NOMO-1 treated with dmso at 0.1 percent for 144 hours (cell line): ENCODE results near the gene BAZ2B.
"Not testable (repeated sequence)": the region's sequence is repeated elsewhere in the genome, so short reads cannot be mapped to it uniquely, and the experiment has no call there.

Source experiments
- DNase-seq: peaks from one replicate; lab custom pipeline; 2025; ENCODE audit not compliant: unreplicated experiment; lab: John Stamatoyannopoulos, UW

Gene BAZ2B

GRCh38 chr2:159538801-159539200 is 77.5 kb downstream of the BAZ2B start:
- no peak for DNase-seq

DNA sequence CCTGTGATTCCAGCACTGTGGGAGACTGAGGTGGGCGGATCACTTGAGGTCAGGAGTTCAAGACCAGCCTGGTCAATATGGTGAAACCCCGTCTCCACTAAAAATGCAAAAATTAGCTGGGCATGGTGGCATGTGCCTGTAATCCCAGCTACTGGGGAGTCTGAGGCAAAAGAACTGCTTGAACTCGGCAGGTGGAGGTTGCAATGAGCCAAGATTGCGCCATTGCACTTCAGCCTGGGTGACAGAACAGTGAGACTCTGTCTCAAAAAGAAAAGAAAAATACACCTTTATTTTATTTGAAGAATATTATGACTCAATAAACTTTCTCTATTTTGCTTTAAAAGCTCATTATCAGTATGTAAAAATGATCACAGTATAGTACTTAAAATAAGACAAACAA is 81.1 kb downstream of the BAZ2B start:
- not testable (repeated sequence) for DNase-seq

- no peak for DNase-seq
Observed at GRCh38 chr2:159531475-159531874, 84.9 kb downstream of the BAZ2B start.

DNA sequence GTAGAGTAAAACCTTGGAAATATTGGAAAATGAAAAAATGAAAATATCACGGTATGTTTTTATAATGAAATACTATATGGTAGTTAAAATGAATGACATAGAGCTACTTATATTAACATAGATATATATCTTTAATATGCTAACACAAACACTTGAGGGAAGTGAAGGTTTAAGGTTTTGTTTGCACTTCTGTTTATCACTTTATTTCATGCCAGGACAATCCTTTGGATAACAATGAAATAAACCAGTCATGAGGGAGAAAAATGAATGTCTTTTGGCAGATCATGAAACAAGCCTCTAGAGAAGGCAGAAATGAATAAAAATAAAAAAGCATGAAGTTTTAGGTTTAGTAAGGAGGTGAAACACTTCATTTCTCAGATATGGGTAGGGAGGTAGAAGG is 89.9 kb downstream of the BAZ2B start:
- DNase-seq = no peak

DNA sequence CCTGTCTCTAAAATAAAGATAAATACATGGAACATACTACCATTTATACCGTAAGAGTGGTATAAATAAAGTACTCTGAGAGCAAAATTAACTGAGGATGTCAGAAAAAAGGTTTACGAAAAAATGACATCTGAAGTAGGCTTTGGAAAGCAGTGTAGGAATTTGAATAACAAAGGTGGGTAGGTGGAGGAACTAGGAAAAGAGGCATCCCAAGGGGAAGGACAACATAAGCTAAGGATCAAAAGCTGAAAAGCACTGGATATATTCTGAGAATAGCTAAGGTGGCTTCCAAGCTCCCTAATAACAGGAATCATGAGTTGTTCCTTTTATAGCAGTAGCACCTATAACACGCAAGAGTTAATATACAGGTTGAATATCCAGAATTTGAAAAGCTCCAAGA is 91.3 kb downstream of the BAZ2B start:
- DNase-seq = no peak

DNA sequence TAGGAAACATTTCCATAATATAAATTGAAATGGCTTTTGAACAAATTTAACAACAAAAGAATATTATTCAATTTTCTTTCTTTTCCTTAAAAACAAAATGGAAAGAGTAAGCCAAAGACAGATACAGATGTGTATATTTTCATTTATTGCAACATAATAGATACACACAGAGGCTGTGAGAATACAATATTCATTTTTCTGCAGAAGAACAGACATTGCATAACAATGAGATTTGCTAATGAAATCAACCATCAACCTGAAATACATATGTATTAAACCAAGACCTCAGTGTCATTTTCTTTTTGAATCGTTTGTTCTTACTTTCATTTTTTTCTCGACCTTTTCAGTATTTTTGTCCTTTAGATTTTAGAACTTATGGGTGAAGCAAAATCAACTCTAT is 95.1 kb downstream of the BAZ2B start:
- no peak for DNase-seq

- no peak for DNase-seq
Observed at GRCh38 chr2:159518321-159519005, 97.9 kb downstream of the BAZ2B start.

- DNase-seq = no peak
Observed at GRCh38 chr2:159516241-159516758, 100.0 kb downstream of the BAZ2B start.

DNA sequence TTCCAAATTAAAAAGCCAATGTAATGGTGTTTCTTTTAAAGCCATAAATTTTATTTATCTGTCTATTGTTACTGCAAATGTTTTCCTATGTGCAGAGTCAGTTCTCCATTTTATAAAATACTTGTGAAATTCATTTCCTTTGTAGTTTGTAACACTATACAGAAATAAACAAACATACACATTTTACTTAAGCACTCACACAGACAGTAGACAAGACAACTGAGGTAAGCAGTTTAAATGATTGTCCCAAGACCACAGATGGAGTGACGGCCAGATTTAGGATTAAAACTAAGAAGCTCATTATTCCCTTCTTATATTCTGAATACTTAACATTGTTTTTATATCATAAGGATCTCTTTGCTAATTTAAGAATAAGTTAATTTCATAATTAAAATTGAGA is 100.9 kb downstream of the BAZ2B start:
- DNase-seq = no peak

GRCh38 chr2:159513745-159514144 is 102.6 kb downstream of the BAZ2B start:
- DNase-seq = no peak

- no peak for DNase-seq
Observed at GRCh38 chr2:159508140-159508539, 108.2 kb downstream of the BAZ2B start.

GRCh38 chr2:159506764-159507440 is 109.4 kb downstream of the BAZ2B start:
- no peak for DNase-seq

DNA sequence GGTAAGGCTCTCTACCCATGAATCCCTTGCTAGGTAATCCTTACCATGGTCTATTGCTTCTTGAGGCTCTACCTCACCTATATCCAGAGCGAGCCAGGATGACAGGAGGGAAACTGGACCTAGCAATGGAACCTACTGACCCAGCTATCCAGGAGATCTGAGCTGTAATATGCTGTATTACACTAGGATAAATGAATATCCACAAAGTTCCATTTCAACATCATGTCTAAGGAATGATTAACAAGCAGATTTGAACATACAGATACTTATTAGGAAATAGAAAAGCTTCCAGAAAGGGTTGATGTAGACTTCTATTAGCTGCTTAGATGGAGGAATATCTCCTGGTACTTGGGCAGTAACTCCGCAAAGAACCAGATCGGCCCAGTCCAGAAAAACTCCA is 110.1 kb downstream of the BAZ2B start:
- DNase-seq = no peak

DNA sequence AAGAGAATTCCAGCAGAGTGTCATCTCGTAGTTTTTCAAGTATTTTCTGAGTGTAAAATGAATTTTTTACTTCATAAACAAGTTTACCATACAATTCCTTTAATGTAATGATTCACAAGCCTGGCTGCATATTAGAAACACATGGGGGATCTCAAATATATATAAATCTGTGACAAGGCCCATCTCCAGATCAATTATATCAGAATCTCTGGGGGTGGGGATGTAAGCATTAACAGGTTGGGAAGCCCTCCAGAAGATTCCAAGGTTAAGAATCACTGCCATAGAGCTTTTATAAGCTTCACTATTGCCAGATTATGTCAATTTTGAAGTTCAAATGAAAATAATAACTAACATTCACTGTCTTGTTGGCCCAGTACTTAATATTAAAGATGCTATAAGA is 111.2 kb downstream of the BAZ2B start:
- DNase-seq = no peak

DNA sequence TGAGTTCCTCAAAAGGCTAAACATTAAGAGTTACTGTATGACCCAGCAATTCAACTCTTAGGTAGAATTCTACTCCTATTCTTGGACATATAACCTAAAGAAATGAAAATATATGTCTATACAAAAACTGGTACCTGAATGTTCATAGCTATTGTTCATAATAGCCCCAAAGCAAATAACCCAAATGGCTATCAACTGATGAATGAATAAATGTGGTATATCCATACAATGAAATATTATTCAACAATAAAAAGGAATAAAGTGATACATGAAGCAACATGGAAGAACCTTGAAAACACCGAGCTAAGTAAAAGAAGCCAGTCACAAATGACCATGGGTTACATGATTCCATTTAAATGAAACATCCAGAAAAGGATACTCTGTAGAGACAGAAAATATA is 114.6 kb downstream of the BAZ2B start:
- DNase-seq = no peak

GRCh38 chr2:159497847-159498246 is 118.5 kb downstream of the BAZ2B start:
- DNase-seq = no peak

DNA sequence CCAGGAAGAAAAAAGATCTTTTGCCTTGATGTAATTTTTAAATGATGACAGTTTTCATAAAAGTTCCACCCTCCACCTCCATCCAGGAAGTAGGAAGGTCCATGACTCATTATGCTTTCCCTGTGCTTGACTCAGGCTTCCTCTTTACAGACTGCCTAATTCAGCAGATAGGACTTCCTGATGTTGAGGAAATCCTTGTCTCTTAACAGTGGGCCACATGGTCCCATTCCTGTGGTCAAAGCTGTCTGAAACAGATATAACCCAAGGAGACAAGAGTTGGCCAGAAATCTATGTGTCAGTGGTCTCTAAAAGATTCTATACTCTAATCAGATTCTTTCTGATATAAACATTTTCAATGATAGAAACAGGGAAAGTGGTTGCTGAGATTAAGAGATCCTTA is 119.1 kb downstream of the BAZ2B start:
- DNase-seq = peak; percentile 56

DNA sequence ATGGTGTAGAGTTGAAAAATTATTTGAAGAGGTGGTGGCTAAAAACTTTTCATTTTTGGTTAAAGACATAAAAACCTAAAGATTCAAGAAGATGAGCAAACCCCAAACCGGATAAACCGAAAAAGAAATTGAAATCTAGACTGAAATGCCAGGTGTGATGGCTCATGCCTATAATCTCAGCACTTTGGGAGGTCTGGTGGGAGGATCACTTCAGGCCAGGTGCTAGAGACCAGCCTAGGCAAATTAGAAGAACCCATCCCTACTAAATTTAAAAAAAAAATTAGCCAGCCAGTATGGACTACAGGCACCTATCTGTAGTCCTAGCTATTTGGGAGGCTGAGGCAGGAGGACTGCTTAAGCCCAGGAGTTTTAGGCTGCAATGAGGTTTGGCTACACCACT is 126.9 kb downstream of the BAZ2B start:
- no peak for DNase-seq

DNA sequence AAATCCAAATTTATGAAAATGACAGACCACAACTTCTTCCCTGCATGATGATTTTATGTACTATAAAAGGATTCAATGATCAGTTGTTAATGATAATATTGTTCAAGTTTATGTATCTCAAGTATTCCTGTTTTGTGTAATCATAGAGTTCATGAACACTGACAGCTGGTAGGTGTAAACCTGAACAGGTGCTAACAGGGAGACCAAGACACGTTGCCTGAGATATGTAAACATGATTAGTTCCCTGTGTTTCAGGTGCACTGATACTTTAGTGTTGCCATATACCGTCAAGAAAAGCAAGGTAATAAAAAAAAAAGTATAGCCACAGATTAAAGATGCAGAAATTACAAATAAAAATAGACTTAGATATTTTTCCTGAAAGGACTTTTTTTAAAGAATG is 131.8 kb downstream of the BAZ2B start:
- DNase-seq = no peak

- DNase-seq = no peak
Observed at GRCh38 chr2:159476329-159476728, 140.0 kb downstream of the BAZ2B start.

GRCh38 chr2:159475793-159476192 is 140.6 kb downstream of the BAZ2B start:
- no peak for DNase-seq

DNA sequence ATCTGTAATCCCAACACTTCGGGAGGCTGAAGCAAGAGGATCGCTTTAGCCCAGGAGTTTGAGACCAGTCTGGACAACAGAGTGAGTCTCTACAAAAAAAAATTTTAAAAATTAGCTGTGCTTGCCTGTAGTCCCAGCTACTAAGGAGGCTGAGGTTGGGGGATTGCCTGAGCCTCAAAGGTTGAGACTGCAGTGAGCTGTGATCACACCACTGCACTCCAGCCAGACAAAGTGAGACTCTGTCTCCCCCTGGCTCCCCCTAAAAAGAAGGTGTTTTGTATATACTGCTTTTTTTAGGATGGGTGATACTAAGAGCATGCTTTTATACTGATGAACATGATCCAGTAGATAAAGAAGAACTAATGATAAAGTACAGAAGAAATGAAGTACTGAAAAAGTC is 145.0 kb downstream of the BAZ2B start:
- no peak for DNase-seq

- no peak for DNase-seq
Observed at GRCh38 chr2:159468257-159468656, 148.1 kb downstream of the BAZ2B start.
